Effector memory CD8-positive, alpha-beta T cell (primary cell): ENCODE data around the gene PKP4.

Experiments
- ATAC-seq: fragments of 150-1000 bp; cut with Tn5 transposase; replicated peaks from 2 replicates; pipeline ENCODE4 v1.10.0; 2021; ENCODE audit warnings: mild to moderate bottlenecking, moderate library complexity
- DNase-seq, 3 experiments: peaks; one replicate each; pipeline ENCODE4 v3.0.0; 2021
- H3K27ac Mint-ChIP-seq, 2 donors: one replicate each; pipeline ENCODE4 v1.8.0; 2022; ENCODE audit warnings: mild to moderate bottlenecking in 2 of 2, mixed read lengths in 2 of 2, moderate library complexity in 2 of 2
- H3K27me3 Mint-ChIP-seq, 2 donors: one replicate each; pipeline ENCODE4 v1.8.0; 2022; ENCODE audit warnings: mixed read lengths in 2 of 2
- H3K36me3 Mint-ChIP-seq: one replicate; pipeline ENCODE4 v1.8.0; 2022; ENCODE audit warnings: mild to moderate bottlenecking, moderate library complexity, mixed read lengths; ENCODE audit not compliant: insufficient read depth
- H3K4me1 Mint-ChIP-seq, 2 donors: one replicate each; pipeline ENCODE4 v1.8.0; 2022; ENCODE audit warnings: low read depth in 2 of 2, mixed read lengths in 2 of 2
- H3K4me3 Mint-ChIP-seq, 2 donors: one replicate each; pipeline ENCODE4 v1.8.0; 2022; ENCODE audit warnings: mild to moderate bottlenecking in 2 of 2, mixed read lengths in 2 of 2, moderate library complexity in 2 of 2
- H3K9me3 Mint-ChIP-seq, 2 donors: one replicate each; pipeline ENCODE4 v1.8.0; 2022; ENCODE audit warnings: mixed read lengths in 2 of 2

The PKP4 gene

GRCh38 chr2:158556124-158556523 is 99.4 kb downstream of the PKP4 start:
- Mint-ChIP-seq H3K27me3 (no peaks in the 10 kb centered on the region), H3K4me1 (no peaks in the 10 kb centered on the region), H3K9me3 (no peaks in the 10 kb centered on the region), H3K36me3 (no peaks in the 10 kb centered on the region), H3K4me3 (no peak overlapping the region), H3K27ac (no peak overlapping the region)
- ATAC-seq (no peak), DNase-seq (no peak)

GRCh38 chr2:158557752-158558151 is 101.0 kb downstream of the PKP4 start:
- H3K27ac Mint-ChIP-seq: no peak overlapping the region
- H3K9me3 Mint-ChIP-seq: no peaks in the 10 kb centered on the region
- no peak overlapping the region for H3K4me3 Mint-ChIP-seq
- H3K27me3 Mint-ChIP-seq: no peaks in the 10 kb centered on the region
- DNase-seq (no peak), ATAC-seq (no peak)
- H3K4me1 Mint-ChIP-seq: no peaks in the 10 kb centered on the region
- no peaks in the 10 kb centered on the region for H3K36me3 Mint-ChIP-seq

- no peaks in the 10 kb centered on the region for H3K9me3 Mint-ChIP-seq
- no peaks in the 10 kb centered on the region for H3K27me3 Mint-ChIP-seq
- DNase-seq: no peak
- H3K27ac Mint-ChIP-seq: no peak overlapping the region
- no peaks in the 10 kb centered on the region for H3K36me3 Mint-ChIP-seq
- no peak for ATAC-seq
- H3K4me1 Mint-ChIP-seq: no peaks in the 10 kb centered on the region
- no peak overlapping the region for H3K4me3 Mint-ChIP-seq
Measured at GRCh38 chr2:158559252-158559651, 102.5 kb downstream of the PKP4 start.

GRCh38 chr2:158560259-158560658 is 103.5 kb downstream of the PKP4 start:
- DNase-seq: no peak
- Mint-ChIP-seq H3K9me3 (no peaks in the 10 kb centered on the region), H3K27ac (no peak overlapping the region), H3K27me3 (no peaks in the 10 kb centered on the region), H3K4me1 (no peaks in the 10 kb centered on the region), H3K36me3 (no peaks in the 10 kb centered on the region), H3K4me3 (no peak overlapping the region)
- ATAC-seq: no peak

- H3K27ac Mint-ChIP-seq: no peak overlapping the region
- no peaks in the 10 kb centered on the region for H3K27me3 Mint-ChIP-seq
- no peak overlapping the region for H3K4me3 Mint-ChIP-seq
- no peaks in the 10 kb centered on the region for H3K9me3 Mint-ChIP-seq
- H3K36me3 Mint-ChIP-seq: no peaks in the 10 kb centered on the region
- no peaks in the 10 kb centered on the region for H3K4me1 Mint-ChIP-seq
- DNase-seq (no peak), ATAC-seq (no peak)
Measured at GRCh38 chr2:158561054-158561453, 104.3 kb downstream of the PKP4 start.

GRCh38 chr2:158567208-158567607 is 110.5 kb downstream of the PKP4 start:
- Mint-ChIP-seq H3K27ac (no peak overlapping the region), H3K27me3 (no peaks in the 10 kb centered on the region), H3K36me3 (no peaks in the 10 kb centered on the region), H3K4me3 (no peak overlapping the region), H3K9me3 (peaks cover 0 to 8% of the 10 kb centered on the region in 2 donors), H3K4me1 (no peaks in the 10 kb centered on the region)
- ATAC-seq (no peak), DNase-seq (no peak)

GRCh38 chr2:158569284-158569683 is 112.5 kb downstream of the PKP4 start:
- Mint-ChIP-seq H3K27ac (no peak overlapping the region), H3K4me1 (no peaks in the 10 kb centered on the region)
- ATAC-seq: no peak

GRCh38 chr2:158570869-158571268 is 114.1 kb downstream of the PKP4 start:
- peaks cover 0 to 8% of the 10 kb centered on the region in 2 donors for H3K9me3 Mint-ChIP-seq
- H3K4me1 Mint-ChIP-seq: no peaks in the 10 kb centered on the region
- H3K27me3 Mint-ChIP-seq: no peaks in the 10 kb centered on the region
- no peak overlapping the region for H3K27ac Mint-ChIP-seq
- DNase-seq (no peak), ATAC-seq (no peak)
- H3K4me3 Mint-ChIP-seq: no peak overlapping the region
- no peaks in the 10 kb centered on the region for H3K36me3 Mint-ChIP-seq

More at GRCh38 chr2:158569284-158569683, 112.5 kb downstream of the PKP4 start:
- Mint-ChIP-seq H3K4me3 (no peak overlapping the region), H3K27me3 (no peaks in the 10 kb centered on the region), H3K9me3 (peaks cover 0 to 8% of the 10 kb centered on the region in 2 donors), H3K36me3 (no peaks in the 10 kb centered on the region)
- DNase-seq: no peak

GRCh38 chr2:158573739-158574138 is 117.0 kb downstream of the PKP4 start:
- no peak for DNase-seq
- H3K27me3 Mint-ChIP-seq: no peaks in the 10 kb centered on the region
- H3K27ac Mint-ChIP-seq: no peak overlapping the region

GRCh38 chr2:158575051-158575635 is 118.4 kb downstream of the PKP4 start:
- no peak overlapping the region for H3K27ac Mint-ChIP-seq
- no peak for DNase-seq

More at GRCh38 chr2:158573739-158574138, 117.0 kb downstream of the PKP4 start:
- H3K9me3 Mint-ChIP-seq: peaks cover 0 to 8% of the 10 kb centered on the region in 2 donors
- no peaks in the 10 kb centered on the region for H3K36me3 Mint-ChIP-seq
- no peaks in the 10 kb centered on the region for H3K4me1 Mint-ChIP-seq
- ATAC-seq: no peak
- no peak overlapping the region for H3K4me3 Mint-ChIP-seq

GRCh38 chr2:158577141-158577540 is 120.4 kb downstream of the PKP4 start:
- H3K36me3 Mint-ChIP-seq: no peaks in the 10 kb centered on the region
- no peaks in the 10 kb centered on the region for H3K9me3 Mint-ChIP-seq
- no peak overlapping the region for H3K27ac Mint-ChIP-seq
- DNase-seq (no peak), ATAC-seq (no peak)
- H3K4me1 Mint-ChIP-seq: no peaks in the 10 kb centered on the region
- no peak overlapping the region for H3K4me3 Mint-ChIP-seq
- H3K27me3 Mint-ChIP-seq: no peaks in the 10 kb centered on the region

More at GRCh38 chr2:158575051-158575635, 118.4 kb downstream of the PKP4 start:
- Mint-ChIP-seq H3K27me3 (no peaks in the 10 kb centered on the region), H3K36me3 (no peaks in the 10 kb centered on the region), H3K9me3 (peaks cover 0 to 8% of the 10 kb centered on the region in 2 donors), H3K4me1 (no peaks in the 10 kb centered on the region), H3K4me3 (no peak overlapping the region)
- no peak for ATAC-seq

GRCh38 chr2:158578703-158579330 is 122.1 kb downstream of the PKP4 start:
- no peaks in the 10 kb centered on the region for H3K27me3 Mint-ChIP-seq

GRCh38 chr2:158579928-158580327 is 123.2 kb downstream of the PKP4 start:
- ATAC-seq: no peak
- no peaks in the 10 kb centered on the region for H3K9me3 Mint-ChIP-seq
- H3K36me3 Mint-ChIP-seq: no peaks in the 10 kb centered on the region
- no peaks in the 10 kb centered on the region for H3K4me1 Mint-ChIP-seq
- H3K27ac Mint-ChIP-seq: no peak overlapping the region
- no peak for DNase-seq
- H3K27me3 Mint-ChIP-seq: no peaks in the 10 kb centered on the region
- no peak overlapping the region for H3K4me3 Mint-ChIP-seq

More at GRCh38 chr2:158578703-158579330, 122.1 kb downstream of the PKP4 start:
- Mint-ChIP-seq H3K4me3 (no peak overlapping the region), H3K9me3 (no peaks in the 10 kb centered on the region), H3K36me3 (no peaks in the 10 kb centered on the region), H3K27ac (no peak overlapping the region), H3K4me1 (no peaks in the 10 kb centered on the region)
- ATAC-seq (no peak), DNase-seq (no peak)

- ATAC-seq: no peak
- Mint-ChIP-seq H3K9me3 (no peaks in the 10 kb centered on the region), H3K27me3 (no peaks in the 10 kb centered on the region), H3K4me3 (no peak overlapping the region), H3K4me1 (no peaks in the 10 kb centered on the region), H3K27ac (no peak overlapping the region), H3K36me3 (no peaks in the 10 kb centered on the region)
- no peak for DNase-seq
Measured at GRCh38 chr2:158580760-158581159, 124.0 kb downstream of the PKP4 start.
